NCI-H526 (cell line): ENCODE measurements around the gene LRRK1.
A peak's percentile ranks its signal among the peaks of the same experiment; 100 is the strongest.

Source experiments
- DNase-seq, 2 experiments: peaks; one replicate each; lab custom pipeline; 2025; lab: John Stamatoyannopoulos, UW

Gene LRRK1

DNA sequence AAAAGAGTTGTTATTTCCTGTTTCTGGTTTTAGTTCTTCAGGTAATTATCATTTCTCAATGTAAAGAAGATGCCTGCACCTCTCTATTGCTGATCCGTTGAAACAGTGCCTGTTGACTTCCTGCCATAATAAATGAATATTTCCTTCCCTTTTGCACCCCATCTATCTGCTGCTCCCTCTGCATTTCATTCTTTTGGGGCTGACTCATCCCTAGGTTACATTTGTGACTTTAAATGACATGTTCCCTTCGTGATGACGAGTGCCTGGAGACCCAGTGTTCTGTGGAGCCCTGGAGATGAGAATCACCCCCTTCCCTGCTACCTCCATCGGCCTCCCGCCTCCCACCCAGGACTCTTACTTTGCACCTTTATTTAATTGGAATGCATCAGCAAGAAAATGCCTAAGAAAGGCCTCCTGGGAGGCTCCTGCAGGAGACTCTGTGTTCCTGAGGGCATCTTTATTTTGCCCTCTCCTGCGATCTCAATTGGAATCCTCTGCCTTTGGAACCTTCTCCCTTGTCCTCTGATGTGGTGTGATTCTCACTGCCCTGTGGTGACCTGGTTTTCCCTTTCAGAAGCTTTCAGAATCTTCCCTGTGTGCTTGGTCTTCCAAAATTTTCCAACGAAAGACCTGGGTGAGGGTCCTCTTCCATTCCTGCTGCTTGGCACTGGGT lies 13.7 kb downstream of the LRRK1 start:
- no peak for DNase-seq

DNA sequence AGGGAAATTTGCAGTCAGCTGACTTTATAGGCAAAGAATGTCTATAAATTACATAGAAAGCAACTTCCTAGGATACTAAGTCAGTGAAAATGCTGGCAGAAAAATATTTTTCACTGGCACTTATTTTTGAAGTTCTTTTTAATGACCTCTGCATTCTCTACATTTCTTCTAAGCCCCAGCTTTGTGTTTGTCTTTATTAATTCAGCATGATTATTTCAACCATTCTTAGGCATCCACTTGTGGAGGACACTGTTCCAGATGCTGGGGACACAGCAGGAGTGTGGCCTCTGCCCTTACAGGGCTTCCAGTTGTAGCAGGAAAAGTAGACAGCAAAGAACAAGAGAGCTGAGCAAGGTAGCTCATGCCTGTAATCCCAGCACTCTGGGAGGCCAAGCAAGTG lies 15.0 kb downstream of the LRRK1 start:
- no peak for DNase-seq

DNA sequence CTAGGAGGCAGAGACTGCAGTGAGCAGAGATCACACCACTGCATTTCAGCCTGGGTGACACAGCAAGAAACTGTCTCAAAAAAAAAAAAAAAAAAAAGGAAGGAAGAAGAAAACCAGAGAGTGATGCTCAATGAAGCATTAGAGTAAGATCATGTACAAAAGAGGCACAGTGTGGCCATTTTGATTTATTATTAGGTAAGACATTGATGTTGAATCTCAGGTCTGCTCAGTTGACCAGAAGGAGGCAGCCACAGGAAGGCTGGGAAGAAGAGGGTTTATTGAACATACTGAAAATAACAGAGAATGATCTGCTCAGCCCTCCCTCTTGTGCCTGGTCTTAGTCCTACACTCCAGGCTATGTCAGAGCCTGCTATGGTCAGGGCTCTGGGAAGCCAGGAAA lies 15.6 kb downstream of the LRRK1 start:
- peak in 1 of 2 experiments; percentile 11 for DNase-seq

DNA sequence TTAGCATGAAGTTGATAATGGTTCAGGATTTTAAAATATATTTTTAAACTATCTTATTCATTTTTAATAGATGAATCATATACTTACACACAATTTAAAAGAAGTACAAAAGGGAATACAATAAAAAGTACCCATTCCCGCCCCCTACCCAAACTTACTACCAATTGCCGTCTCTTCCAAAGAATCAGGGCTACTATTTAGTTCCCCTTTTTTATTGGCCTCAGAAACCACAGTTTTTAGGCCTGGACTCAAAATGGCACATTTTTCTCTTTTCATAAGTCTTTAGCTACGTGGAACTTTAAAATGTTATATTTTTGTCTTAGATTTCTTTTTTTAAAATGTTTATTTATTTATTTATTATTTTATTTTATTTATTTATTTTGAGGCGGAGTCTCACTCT lies 18.0 kb downstream of the LRRK1 start:
- no peak for DNase-seq

DNA sequence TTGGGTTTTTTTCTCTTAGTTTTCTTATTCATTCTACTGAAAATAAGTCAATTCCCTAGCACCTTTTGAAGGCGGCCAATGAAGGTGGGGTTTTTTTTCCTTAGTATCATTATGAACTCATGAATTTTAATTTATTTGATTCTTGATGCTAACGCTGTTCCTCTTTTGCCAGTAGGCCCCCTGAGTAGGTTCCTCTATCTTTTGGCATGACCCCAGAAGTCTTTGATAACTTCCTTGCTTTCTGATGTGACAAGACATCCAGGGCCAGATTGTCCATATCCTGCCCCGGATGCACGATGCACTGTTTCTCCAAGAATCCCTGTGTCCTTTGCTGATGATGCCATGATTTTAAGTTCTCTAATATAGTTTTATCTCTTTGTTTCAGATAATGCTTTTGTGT lies 20.6 kb downstream of the LRRK1 start:
- no peak for DNase-seq

DNA sequence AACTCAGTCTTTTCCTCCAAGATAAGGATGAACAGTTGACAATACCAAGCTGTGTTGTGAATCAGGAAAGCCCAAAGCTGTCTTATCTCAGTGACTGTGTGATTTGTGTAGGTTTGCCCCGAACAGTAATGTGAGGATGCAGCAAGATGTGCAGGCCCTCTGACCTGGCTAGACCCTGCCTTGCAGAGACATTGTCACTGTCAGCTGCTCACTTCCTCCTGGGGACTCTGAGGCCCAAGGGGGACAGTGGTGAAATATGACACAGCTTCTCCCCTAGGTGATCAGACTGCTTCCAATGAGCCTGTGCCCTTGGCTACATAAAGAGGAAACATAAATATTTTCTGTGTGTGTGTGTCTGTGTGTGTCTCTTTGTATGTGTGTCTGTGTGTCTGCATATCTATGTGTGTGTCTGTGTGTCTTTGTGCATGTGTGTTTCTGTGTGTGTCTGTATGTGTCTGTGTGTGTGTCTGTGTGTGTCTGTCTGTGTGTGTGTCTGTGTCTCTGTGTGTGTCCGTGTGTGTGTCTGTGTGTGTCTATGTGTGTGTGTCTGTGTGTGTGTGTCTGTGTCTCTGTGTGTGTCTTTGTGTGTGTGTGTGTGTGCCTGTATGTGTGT lies 21.7 kb downstream of the LRRK1 start:
- DNase-seq, result no peak

DNA sequence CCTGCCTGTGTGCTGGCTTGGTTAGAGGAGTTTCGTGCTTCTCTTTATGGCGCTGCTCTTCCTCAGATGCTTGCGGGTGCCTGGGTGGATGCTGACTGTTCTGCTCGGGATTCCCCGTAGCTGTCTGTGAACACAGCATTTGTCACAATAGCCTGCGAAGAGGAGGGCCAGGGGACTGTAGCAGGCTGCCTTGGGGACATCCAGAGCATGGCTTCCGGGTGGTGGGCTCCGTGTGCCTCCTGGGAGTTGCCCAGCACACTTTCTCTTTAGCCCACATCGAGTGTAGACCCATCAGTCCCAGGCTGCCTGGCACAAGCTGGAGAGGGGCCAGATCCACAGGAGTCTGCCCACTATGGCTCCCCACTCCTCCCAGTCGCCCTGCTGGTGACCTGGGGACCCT lies 22.4 kb downstream of the LRRK1 start:
- no peak for DNase-seq

DNA sequence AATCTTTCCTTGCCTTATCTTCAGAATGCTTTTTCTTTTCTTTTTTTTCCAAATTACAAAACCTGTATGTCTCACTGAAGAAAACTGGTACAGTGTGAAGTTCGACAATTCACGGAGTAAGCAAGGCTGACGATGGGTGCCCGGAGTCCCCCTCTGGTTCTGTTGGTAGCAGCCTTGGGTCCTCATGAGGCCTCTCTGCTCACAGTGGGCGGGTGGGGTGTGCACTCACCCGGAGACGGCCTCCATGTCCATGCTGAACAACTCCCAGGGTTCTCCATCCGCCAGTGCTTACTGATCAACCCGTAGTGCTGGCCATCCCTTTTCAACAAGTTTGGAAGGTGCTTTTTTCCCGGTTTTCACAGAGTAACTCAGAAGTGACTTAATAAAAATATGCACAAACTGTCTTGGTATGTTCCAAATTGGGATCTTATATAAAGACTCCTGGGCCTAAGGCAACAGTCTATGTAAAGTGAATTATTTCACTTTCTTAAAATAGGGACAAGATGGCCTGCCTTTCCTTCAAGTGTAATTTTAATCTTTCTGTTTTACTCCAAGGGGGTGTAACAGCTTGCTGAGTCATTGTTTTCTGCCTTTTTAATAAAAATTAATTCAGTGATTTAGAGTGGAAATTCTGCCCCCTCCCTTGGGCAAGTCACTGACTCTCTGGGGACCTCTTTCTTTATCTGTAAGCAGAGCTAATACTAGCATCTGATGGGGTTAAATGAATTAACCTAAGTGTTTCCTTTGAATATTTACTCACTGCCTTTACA lies 23.7 kb downstream of the LRRK1 start:
- DNase-seq, result no peak

DNA sequence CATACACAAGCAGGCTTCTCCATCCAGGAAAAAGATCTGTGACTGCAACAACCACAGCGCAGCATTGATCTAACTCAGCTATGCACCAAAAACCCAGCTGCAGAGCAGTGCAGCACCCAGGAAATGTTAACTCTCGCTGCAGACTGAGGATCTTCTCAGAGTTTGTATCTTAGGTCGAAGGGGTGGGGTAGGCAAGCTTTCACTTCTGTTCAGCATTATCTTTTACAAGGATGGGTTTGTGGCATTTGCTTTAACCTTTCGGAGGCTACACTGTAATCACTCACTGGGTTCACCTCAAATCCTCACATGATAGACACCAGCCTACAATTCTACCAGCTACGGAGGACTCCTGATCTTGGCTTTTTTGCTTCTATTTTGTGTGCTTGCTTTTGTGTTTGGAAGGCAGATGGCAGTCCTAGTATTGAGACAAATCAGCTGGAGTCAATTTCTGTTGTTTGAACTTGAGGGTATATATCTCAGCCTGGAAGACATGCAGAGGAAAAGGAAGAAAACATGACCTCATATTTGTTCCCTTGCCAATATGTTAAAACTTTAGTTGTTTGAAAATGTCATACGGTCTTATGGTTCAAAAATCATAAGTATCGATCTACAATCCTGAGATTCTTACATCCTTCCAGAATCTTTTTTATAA lies 25.2 kb downstream of the LRRK1 start:
- no peak for DNase-seq

DNA sequence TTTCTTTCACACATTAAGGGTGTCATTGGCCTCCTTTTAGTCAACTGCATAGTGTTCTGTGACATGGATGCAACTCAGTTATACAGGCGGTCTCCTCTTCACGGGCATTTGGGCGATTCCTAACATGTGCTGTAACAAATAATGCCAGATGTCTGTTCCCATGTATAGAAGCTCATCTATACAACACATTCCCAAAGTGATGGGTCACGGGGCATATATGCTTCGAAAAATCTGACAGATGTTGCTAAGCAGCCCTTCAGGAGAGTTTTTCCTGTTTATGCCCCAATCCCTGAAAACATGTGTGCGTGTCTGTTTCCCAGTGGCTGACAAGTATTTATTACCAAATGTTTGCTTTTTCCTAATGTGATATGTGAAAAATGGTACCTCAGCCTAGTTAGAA lies 25.8 kb downstream of the LRRK1 start:
- no peak for DNase-seq

DNA sequence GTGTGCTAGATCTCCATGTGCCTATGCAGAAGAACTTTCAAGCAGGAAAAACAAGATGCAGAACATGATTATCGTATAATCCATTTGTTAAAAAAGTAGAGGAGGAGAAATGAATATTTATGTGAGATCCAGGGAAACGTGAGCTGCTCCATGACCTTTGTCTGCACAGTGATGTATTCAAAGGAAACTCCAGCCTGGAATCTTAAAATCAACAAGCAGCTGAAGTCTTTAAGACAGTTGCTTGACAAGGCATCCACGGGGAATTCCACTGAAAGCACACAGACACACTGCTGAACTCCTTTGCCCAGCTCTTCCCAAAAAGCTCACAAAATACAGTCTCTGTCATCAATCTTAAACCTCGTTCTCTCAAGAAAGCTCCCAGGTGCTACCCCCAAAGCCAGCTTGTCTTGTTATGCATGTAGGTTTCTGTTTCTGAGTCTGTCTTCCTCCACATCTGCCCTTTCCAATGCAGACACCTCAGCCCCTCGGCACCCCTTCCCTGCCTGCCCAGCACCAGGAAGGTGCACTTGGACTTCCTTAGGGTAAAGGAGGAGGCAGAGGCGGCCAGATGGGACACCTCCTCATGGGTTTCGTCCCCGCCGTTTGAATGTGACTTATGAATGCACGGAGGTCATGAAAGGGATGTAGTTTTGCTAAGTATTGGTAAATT lies 28.7 kb downstream of the LRRK1 start:
- DNase-seq, result no peak

DNA sequence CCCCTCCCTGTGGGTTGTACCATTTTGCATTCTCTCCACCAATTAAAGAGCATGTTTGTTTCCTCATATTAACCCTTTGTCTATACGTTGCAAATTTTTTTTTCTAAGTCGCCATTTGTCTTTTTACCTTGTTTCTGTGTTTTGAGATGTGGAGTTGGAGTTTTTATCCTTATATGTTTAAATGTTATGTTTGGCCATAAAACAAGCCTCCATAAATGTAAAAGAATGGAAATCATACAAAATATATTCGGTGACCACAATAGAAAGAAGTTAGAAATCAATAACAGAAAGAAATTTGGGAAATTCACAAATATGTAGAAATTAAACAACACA lies 29.2 kb downstream of the LRRK1 start:
- no peak for DNase-seq

DNA sequence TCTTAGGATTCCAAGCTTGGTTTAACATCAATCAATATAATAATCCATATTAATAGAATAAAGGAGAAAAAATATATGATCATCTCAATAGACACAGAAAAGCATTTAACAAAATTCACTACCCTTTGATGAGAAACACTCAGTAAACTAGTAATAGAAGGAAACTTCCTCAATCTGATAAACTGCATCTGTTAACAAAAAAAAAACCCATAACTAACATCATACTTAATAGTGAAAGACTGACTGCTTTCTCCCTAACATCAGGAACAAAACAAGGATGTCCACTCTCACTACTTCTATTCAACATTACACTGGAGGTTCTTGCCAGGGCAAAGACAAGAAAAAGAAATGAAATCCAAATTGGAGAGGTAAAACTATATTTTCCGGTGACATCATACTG lies 30.5 kb downstream of the LRRK1 start:
- no peak for DNase-seq

DNA sequence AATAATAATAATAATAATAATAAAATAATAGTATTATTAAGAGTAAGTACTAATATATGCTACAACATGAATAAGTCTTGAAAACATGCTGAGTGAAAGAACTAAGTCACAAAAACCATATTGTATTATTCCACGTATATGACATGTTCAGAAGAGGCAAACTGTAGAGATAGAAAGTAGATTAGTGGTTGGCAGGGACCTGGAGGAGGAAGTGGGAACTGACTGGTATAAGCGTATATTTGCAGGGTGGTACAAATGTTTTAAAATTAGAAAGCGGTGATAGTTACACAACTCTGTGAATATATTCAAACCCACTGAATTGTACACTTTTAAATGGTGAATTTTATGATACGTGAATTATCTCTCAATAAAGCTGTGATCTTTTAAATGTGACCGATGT lies 32.8 kb downstream of the LRRK1 start:
- no peak for DNase-seq

DNA sequence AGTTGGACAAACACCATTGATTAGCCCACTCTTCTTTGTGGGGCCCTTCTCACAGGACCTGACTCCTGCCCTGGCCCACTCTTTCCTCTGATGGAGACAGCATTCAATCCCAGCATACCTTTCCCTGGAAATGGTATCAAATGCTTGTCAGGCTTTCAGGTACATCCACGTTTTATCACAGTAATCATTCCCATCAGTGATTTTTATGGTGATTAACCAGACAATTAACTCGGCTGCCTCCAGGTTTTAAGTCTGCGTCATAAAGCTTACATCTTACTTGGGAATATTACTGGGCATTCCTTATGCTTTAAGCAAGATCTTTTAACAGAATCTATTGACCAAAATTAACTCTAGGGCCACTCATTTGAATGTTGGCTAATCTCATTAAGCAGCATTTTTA lies 33.4 kb downstream of the LRRK1 start:
- peak; percentile 13 to 31 for DNase-seq

DNA sequence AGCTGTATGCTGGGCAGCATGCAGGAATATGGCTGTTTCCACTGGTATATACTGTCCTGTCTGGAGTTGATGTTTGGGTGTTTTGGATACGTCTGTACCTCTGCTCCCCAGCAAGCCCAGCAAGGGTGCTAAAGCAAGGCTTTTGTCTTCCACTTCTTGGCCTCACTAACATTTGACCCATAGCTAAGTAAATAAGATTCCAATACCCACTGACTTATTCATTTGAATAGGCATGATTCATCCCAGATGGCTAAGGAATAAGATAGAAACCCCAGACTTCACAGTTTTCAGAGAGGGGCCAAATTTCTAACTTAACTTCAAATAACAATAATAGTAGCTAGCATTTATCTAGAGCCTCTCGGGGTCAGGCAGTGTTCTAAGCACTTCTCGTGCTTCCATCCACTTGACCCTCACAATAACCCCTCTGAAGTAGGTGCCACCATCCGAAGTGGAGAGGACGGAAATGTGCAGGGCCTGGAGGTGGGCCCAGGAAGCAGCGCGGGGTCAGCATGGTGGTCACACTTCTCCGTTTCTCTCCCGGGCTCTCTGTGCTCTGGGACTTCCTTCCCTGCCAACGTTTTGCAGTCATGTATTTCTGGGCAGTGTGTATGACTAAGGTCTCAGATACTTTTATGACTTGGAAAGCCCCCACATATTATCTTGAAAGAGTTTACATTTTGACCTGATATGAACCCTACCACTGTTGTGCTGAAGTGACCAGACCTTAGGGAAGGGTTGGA lies 39.3 kb downstream of the LRRK1 start:
- no peak for DNase-seq

DNA sequence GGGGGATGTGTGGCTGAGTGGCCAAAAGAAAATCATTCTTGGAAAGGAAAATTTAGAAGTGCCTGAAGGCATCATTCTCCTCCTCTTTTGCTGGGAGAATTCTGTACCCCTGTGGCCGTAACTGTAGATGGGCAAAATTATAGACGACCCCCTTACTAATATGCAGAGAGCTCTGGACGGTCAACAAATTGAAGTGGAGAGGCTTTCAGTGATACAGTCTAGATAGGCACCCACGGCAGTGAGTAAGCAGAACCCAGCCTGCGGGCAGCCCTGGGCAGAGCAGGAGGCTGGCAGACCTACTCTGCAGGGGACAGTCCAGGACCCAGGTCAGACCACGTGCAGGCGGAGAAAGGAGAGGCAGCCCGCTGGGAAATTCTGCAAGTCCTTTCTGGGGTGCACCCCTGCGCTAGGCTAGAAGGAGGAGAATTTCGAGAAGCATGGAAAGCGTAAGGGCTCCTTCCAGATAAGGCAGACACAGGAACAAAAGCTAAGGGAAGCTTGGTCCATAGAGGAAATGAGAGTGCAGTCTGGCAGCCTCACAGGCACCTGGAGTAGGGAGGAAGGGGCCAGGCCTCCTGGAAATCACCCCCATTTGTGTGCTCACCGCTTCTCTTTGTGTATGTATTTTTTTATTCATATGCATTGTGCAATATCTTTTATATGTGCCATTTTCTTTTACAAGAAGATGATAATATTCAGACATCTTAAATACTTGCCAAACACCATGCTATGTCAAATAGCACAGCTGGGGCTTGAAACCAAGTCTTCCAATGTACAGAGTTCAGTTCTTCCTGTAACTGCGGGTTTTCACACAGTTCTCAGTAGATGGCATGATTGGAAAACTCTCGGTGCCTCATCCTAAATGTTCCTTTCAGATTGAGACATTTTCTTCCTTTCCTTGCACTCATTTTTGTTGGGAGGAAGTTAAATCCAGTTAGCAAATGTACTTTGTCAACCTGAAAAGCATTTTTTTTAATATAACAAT lies 40.2 kb downstream of the LRRK1 start:
- DNase-seq, result no peak

DNA sequence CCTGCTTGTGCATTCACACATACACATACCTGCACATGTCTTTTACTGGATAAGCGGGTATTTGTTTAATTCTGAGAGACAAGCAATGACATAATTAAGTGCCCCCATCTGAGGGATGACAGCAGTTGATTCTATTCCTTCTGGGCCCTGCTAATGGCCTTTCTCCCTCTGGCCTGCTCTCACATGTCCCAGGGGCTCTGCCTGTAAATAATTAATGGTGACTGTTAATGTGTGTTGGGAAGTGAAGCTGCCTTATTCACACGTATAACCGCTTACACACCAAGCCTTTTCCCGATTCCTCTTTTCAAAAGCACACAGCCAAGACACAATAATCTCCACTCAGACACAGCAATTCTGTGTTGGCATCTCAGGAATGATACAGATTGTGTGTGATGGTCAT lies 47.8 kb downstream of the LRRK1 start:
- no peak for DNase-seq

DNA sequence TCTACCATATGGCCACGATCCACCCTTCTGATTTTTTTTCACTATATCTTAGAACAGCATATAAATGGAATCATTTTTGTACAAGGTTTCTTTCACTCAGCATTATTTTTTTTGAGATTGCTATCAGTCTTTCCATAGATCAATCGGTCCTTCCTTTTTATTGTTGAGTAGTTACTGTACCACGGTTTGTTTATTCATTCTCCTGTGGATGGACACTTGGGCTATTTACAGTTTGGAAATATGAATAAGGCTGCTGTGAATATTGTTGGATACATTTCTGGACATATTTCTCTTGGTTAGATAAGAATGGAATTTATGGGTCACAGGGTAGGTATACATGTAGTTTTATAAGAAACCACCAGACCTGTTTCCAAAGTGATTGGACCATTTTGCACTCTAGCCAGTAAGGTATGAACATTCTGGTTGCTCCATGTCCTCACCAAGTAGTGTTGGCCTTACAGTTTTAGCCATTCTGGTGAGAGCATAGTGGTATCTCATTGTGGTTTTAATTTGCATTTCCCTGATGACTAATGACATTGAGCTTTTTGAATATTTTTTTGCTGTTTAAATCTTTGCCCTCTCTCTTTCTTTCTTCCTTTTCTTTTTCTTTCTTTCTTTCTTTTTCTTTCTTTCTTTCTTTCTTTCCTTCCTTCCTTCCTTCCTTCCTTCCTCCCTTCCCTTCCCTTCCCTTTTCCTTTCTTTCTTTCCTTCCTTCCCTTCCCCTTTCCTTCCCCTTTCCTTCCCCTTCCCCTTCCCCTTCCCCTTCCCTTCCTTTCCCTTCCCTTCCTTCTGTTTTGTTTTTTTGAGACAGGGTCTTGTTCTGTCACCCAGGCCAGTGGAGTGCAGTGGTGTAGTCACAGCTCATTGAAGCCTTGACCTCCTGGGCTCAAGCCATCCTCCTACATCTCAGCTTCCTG lies 49.2 kb downstream of the LRRK1 start:
- DNase-seq, result no peak

DNA sequence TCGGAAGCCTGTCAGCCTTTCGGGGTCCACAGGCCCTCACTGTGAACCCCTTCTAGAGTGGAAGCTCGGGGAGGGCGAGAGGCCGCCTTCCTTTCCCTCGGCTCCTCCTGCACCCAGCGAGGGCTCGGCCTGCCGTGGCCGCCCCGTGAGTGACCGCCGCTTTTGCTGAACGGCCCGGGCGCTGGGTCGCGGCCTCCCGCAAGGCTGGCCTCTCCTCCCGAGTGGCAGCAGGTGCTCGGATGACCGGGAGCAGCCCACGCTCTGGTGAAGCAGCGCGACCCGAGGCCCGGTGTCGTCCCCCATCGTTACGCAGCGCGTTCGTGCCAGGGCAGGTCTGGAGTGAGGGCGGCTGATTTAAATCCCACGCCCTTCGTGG lies 53.8 kb downstream of the LRRK1 start:
- DNase-seq, result no peak
